HEK293 (cell line): ENCODE results near the gene CYTIP.

ENCODE experiments used
- ELK4 ChIP-seq: IDR thresholded peaks from 2 replicates; pipeline ENCODE4 v1.6.1; 2011; ENCODE audit warnings: mild to moderate bottlenecking, low read depth, low read length, borderline replicate concordance
- MYNN ChIP-seq: fragments of 450-650 bp; formaldehyde crosslinking; IDR thresholded peaks from 2 replicates; pipeline ENCODE4 v1.5.1; 2016; ENCODE audit warnings: missing biosample characterization, missing genetic modification characterization, borderline replicate concordance
- MZF1 ChIP-seq: fragments of 450-650 bp; formaldehyde crosslinking; IDR thresholded peaks from 2 replicates; pipeline ENCODE4 v1.5.1; 2017; ENCODE audit warnings: missing biosample characterization, missing genetic modification characterization, borderline replicate concordance
- OSR2 ChIP-seq: fragments of 450-650 bp; formaldehyde crosslinking; IDR thresholded peaks from 2 replicates; pipeline ENCODE4 v1.5.1; 2016; ENCODE audit warnings: missing biosample characterization, missing genetic modification characterization
- TCF7L2 ChIP-seq: IDR thresholded peaks from 2 replicates; pipeline ENCODE4 v1.6.1; 2011; ENCODE audit warnings: low read depth, mild to moderate bottlenecking, inconsistent platforms, low read length, moderate library complexity, borderline replicate concordance
- ZNF121 ChIP-seq: fragments of 450-650 bp; formaldehyde crosslinking; IDR thresholded peaks from 2 replicates; pipeline ENCODE4 v1.5.1; 2016; ENCODE audit warnings: missing biosample characterization, missing genetic modification characterization
- ZNF138 ChIP-seq: fragments of 450-650 bp; formaldehyde crosslinking; IDR thresholded peaks from 2 replicates; pipeline ENCODE4 v1.5.1; 2016; ENCODE audit warnings: missing biosample characterization, missing genetic modification characterization, borderline replicate concordance
- ZNF169 ChIP-seq: fragments of 450-650 bp; formaldehyde crosslinking; IDR thresholded peaks from 2 replicates; pipeline ENCODE4 v1.5.1; 2016; ENCODE audit warnings: missing biosample characterization, missing genetic modification characterization
- ZNF610 ChIP-seq: fragments of 450-650 bp; formaldehyde crosslinking; IDR thresholded peaks from 2 replicates; pipeline ENCODE4 v1.5.1; 2016; ENCODE audit warnings: missing biosample characterization, missing genetic modification characterization, borderline replicate concordance
- ZNF785 ChIP-seq: fragments of 450-650 bp; formaldehyde crosslinking; IDR thresholded peaks from 2 replicates; pipeline ENCODE4 v1.5.1; 2016; ENCODE audit warnings: missing biosample characterization, missing genetic modification characterization

GRCh38 chr2:157386247-157386646 lies 57.6 kb downstream of the CYTIP start:
- TF ChIP-seq ZNF610 (tag by site-specific recombination) (no peak), ZNF121 (tag by site-specific recombination) (no peak), ELK4 (no peak), TCF7L2 (no peak), ZNF169 (tag by site-specific recombination) (no peak), MZF1 (tag by site-specific recombination) (no peak), ZNF138 (tag by site-specific recombination) (no peak), OSR2 (tag by site-specific recombination) (no peak), ZNF785 (tag by site-specific recombination) (no peak), MYNN (tag by site-specific recombination) (no peak)
